ENCODE results near the gene CHAF1A.

Gene CHAF1A

GRCh38 chr19:4487572-4487971 lies 85.1 kb downstream of the CHAF1A start:
- Histone ChIP-seq H4K20me1 (ENCODE audit: control insufficient read depth, insufficient read depth, low read depth, low read length) (no peaks in the 10 kb centered on the region), H3K79me2 (ENCODE audit: control insufficient read depth, low read length) (no peaks in the 10 kb centered on the region), H3K27ac (ENCODE audit: low read depth, low read length) (no peak overlapping the region), H3K9me3 (ENCODE audit: control insufficient read depth, insufficient read depth, low read length) (no peaks in the 10 kb centered on the region), H3K9me2 (replicated peaks; ENCODE audit: control insufficient read depth, low read length) (no peaks in the 10 kb centered on the region), H3F3A (ENCODE audit: control insufficient read depth, insufficient read depth) (no peaks in the 10 kb centered on the region), H3K4me3 (ENCODE audit: low read length) (no peak overlapping the region), H3K4me1 (ENCODE audit: control insufficient read depth, low read length) (no peaks in the 10 kb centered on the region), H3K4me2 (ENCODE audit: low read length) (no peak overlapping the region), H3K36me3 (ENCODE audit: control insufficient read depth, low read length) (peaks cover 22% of the 10 kb centered on the region), H3K27me3 (ENCODE audit: control insufficient read depth, low read length) (no peaks in the 10 kb centered on the region)
- no peak for TF ChIP-seq CTCF (IDR thresholded peaks at IDR 0.05; ENCODE audit: low read depth, low read length, poor library complexity, severe bottlenecking)
- no peak for TF ChIP-seq EZH2phosphoT487 (IDR thresholded peaks at IDR 0.05; ENCODE audit: borderline replicate concordance, low read length)

DNA sequence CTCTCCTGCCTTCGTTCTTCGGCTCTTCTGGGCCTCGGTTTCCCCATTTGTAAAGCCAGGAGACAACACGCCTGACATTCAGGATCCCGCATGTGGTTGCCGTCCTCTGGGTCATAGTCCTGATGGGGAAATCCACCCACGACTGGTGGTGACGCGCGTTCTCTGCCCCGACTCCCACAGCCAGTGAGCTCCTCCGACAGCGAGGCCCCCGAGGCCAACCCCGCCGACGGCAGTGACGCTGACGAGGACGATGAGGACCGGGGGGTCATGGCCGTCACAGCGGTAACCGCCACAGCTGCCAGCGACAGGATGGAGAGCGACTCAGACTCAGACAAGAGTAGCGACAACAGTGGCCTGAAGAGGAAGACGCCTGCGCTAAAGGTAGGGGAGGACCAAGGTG lies 86.1 kb downstream of the CHAF1A start:
- H3K4me1 ChIP-seq (ENCODE audit: control insufficient read depth, low read length): no peaks in the 10 kb centered on the region
- H4K20me1 ChIP-seq (ENCODE audit: control insufficient read depth, insufficient read depth, low read depth, low read length): no peaks in the 10 kb centered on the region
- no peaks in the 10 kb centered on the region for H3K79me2 ChIP-seq (ENCODE audit: control insufficient read depth, low read length)
- H3K27ac ChIP-seq (ENCODE audit: low read depth, low read length): no peak overlapping the region
- H3K9me2 ChIP-seq (replicated peaks; ENCODE audit: control insufficient read depth, low read length): no peaks in the 10 kb centered on the region
- no peak overlapping the region for H3K4me2 ChIP-seq (ENCODE audit: low read length)
- no peaks in the 10 kb centered on the region for H3K9me3 ChIP-seq (ENCODE audit: control insufficient read depth, insufficient read depth, low read length)
- TF ChIP-seq EZH2phosphoT487 (IDR thresholded peaks at IDR 0.05; ENCODE audit: borderline replicate concordance, low read length): no peak
- TF ChIP-seq CTCF (IDR thresholded peaks at IDR 0.05; ENCODE audit: low read depth, low read length, poor library complexity, severe bottlenecking): no peak
- peaks cover 30% of the 10 kb centered on the region for H3K36me3 ChIP-seq (ENCODE audit: control insufficient read depth, low read length)
- H3F3A ChIP-seq (ENCODE audit: control insufficient read depth, insufficient read depth): no peaks in the 10 kb centered on the region
- no peaks in the 10 kb centered on the region for H3K27me3 ChIP-seq (ENCODE audit: control insufficient read depth, low read length)
- H3K4me3 ChIP-seq (ENCODE audit: low read length): no peak overlapping the region

DNA sequence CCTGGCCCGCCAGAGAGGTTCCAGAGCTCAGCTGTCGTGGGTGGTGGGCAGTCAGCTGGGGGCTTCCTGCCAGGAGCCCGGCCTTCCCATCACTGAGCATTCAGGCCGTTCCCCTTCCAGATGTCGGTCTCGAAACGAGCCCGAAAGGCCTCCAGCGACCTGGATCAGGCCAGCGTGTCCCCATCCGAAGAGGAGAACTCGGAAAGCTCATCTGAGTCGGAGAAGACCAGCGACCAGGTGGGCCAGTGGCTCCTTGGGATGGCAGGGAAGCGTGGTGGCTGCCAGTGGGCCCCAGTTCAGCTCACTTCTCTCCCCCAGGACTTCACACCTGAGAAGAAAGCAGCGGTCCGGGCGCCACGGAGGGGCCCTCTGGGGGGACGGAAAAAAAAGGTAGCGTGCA lies 89.0 kb downstream of the CHAF1A start:
- no peak for TF ChIP-seq CTCF (IDR thresholded peaks at IDR 0.05; ENCODE audit: low read depth, low read length, poor library complexity, severe bottlenecking)
- Histone ChIP-seq H3K9me3 (ENCODE audit: control insufficient read depth, insufficient read depth, low read length) (no peaks in the 10 kb centered on the region), H3K4me1 (ENCODE audit: control insufficient read depth, low read length) (no peaks in the 10 kb centered on the region), H4K20me1 (ENCODE audit: control insufficient read depth, insufficient read depth, low read depth, low read length) (no peaks in the 10 kb centered on the region), H3K27ac (ENCODE audit: low read depth, low read length) (no peak overlapping the region), H3K27me3 (ENCODE audit: control insufficient read depth, low read length) (no peaks in the 10 kb centered on the region), H3F3A (ENCODE audit: control insufficient read depth, insufficient read depth) (no peaks in the 10 kb centered on the region), H3K4me3 (ENCODE audit: low read length) (no peak overlapping the region), H3K36me3 (ENCODE audit: control insufficient read depth, low read length) (peaks cover 38% of the 10 kb centered on the region), H3K9me2 (replicated peaks; ENCODE audit: control insufficient read depth, low read length) (no peaks in the 10 kb centered on the region), H3K4me2 (ENCODE audit: low read length) (no peak overlapping the region), H3K79me2 (ENCODE audit: control insufficient read depth, low read length) (no peaks in the 10 kb centered on the region)
